OCI-LY7 (cell line): Measurements from ENCODE around the gene MFSD6.

Source experiments
- CTCF ChIP-seq: fragments of 200-600 bp; sonication (generic); conservative IDR thresholded peaks from 2 replicates; pipeline ENCODE4 v1.5.1; 2014; ENCODE audit warnings: mild to moderate bottlenecking, antibody characterized with exemption, low read length, moderate library complexity, mixed read lengths
- EZH2phosphoT487 ChIP-seq: fragments of 200-600 bp; sonication (generic); IDR thresholded peaks from 2 replicates; pipeline ENCODE4 v1.6.1; 2018; ENCODE audit warnings: low read depth, borderline replicate concordance, mild to moderate bottlenecking, mixed run types, antibody characterized with exemption, low read length, moderate library complexity, mixed read lengths

- TF ChIP-seq CTCF (no peak), EZH2phosphoT487 (no peak)
Observed at GRCh38 chr2:190450363-190450762, 42.2 kb downstream of the MFSD6 start.
